ENCODE measurements around the gene DGKK.

- TF ChIP-seq CTCF (IDR thresholded peaks at IDR 0.05) (no peak), POLR2A (IDR thresholded peaks at IDR 0.05) (no peak)
Observed at GRCh38 chrX:50375481-50376267, 95.0 kb downstream of the DGKK start.

All from heart left ventricle (tissue), 13 donors.